SIG-M5 treated with dmso at 0.1 percent for 504 hours (cell line): ENCODE data around the gene RNF112.

ENCODE experiments used
- DNase-seq: peaks from one replicate; lab custom pipeline; 2025; ENCODE audit not compliant: unreplicated experiment; lab: John Stamatoyannopoulos, UW

RNF112 gene

DNA sequence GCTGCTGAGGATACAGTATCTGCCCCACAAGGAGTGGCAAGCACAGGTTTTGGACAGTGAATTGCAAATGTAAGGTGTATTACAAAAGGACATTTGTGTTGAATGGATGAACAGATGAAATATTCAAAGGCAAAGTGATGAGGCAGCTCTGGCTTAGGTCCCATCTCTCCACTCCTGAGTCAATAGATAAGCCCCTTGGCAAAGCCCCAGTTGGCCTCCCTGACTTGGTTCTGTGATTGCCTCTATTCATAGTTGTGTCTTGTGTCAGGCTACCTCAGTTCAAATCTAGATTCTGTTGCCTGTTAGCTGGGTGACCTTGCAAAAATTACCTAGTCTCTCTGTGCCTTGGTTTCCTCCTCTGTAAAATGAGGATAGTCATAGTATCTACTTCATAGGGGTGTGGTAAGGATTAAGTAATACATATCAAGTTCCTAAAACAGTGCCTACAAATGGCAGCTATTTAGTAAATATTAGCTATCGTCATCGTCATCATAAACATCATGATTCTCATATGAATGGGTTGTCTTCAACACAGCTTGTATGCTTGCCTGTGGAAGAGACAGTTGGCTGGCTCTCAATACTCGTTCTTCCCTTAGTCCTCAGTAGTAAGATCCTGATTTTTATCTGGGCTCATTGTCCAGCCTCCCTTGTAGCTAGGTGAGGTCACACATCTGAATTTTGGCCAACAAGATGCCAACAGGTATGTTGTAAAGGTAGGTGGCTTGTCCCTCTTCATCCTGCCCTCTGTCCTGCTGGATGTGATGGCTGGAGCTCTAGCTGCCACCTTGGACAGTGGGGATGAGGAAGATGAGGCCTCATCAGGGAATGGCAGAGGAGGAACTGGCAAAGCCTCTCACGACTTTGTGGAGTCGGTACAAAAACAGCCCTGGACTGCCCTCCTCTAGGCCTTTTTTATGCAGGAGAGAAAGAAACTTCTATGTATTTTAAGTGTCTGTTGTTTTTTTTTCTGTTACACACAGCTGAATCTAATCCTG lies 21.9 kb upstream of the RNF112 start:
- no peak for DNase-seq

DNA sequence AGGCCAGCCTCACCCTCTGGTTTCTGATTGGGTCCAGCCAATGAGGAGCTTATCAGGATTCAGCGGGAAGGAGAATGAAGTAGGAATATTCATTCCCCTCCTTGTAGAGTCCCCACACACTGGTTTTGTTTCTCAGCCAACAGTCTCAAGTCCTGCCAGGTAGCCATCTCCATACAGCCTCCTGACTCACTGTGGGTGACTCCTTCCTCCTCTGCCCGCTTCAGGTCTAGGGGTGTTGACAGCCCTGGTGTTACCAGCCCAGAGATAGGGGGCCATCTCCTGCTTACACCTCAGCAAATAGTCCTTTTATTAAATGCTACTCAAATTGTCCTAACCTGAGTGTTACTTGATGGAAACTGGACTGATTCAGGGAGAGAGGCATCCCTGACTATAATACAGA lies 20.1 kb upstream of the RNF112 start:
- no peak for DNase-seq

DNA sequence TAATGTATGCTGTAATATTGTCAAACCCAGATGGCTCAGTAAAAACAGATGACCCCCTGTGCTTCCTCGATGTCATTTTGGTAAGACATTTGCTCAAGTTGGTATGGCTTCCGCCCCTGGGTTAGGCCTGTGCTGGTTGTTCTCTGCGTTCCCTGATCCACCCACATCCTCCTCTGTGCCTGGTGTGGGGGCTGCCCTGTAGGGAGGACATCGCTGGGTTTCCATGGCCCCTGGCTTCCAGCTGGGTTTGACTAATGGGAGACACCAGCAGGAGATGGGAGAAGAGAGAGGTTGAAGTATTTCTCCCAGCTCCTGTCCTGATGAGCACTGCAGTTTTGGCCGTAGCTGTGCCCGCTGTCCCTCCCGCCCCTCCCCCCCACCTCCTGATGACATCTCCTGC lies 19.6 kb upstream of the RNF112 start:
- DNase-seq = no peak

DNA sequence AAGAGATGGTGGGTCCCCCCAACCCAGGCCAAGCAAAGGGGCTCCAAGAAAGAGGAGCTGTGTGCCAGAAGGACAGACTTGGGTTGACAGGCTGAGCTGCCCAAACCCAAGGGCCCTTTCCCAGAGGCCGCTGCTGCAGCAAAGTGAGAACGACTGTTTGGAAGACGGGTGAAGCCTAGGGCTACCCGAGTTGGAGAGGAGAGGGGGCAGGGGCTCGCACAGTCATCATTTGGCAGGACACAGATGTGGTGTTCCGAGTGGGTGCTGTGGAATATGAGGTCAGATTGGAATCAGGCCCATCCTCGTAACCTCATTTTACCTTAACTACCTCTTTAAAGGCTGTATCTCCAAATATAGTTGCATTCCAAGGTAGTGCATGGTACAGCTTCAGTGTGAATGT lies 18.7 kb upstream of the RNF112 start:
- DNase-seq = no peak

DNA sequence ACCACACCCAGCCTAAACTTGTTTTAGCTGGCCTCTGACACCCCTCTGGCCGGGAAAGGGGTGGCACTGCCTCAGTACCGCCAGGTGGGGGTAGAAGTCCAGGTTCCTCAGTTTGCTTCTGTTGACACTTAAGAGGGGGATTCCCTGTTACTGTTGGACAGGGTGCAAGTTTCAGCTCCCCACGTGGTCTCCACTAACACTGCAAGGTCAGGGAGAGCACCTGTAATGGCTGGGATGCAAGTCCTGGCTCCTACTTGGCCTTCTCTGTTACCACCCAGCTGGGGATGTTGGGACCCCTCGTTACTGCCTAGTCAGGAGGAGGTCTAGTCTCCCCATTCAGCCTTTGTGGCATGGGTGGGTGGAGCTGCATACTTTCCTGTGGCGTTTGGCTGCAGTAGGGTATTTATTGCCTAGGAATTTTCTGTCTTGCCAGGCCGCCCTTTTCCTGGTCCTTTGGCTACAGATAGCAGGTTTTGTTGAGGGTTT lies 13.4 kb upstream of the RNF112 start:
- no peak for DNase-seq

DNA sequence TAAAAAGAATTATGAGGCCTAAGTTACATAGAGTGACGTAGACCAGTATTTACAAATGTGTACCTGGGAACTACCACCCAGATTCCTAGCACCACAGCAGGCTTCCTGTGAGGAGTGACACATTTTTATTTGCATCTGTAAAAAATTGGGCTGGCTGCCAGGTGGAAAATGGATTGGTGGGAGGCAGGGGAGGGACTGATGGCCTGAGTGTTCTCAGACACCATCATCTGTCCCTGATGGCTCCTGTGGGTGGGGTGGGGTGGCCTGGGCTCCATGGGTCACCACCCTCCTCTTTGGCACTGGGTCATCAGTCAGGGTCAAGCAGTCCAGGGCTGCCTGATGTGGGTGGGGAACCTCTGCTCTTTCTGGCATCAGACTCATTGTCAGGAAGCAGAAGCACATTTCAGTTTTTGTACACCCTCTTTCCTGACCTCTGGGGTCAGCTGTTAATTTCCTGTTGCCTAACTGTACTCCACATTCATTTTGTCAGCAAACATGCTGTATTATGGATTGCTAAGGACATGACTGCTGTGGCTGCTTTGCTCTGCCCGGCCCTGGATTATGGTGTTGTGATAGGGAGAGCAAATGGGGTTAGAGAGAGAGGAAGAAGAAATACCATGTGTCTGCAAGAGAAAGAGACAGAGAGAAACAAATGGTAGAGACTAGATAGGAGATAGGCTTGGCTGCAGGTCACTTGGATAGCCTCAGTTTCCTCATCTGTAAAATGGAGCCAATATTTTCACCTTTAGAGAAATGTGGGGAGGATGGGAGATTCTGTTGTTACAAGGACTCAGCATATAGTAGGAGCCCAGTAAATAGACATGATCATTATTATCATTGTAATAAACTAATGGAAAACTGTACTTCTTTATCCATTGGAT lies 12.5 kb upstream of the RNF112 start:
- DNase-seq = peak; percentile 55

DNA sequence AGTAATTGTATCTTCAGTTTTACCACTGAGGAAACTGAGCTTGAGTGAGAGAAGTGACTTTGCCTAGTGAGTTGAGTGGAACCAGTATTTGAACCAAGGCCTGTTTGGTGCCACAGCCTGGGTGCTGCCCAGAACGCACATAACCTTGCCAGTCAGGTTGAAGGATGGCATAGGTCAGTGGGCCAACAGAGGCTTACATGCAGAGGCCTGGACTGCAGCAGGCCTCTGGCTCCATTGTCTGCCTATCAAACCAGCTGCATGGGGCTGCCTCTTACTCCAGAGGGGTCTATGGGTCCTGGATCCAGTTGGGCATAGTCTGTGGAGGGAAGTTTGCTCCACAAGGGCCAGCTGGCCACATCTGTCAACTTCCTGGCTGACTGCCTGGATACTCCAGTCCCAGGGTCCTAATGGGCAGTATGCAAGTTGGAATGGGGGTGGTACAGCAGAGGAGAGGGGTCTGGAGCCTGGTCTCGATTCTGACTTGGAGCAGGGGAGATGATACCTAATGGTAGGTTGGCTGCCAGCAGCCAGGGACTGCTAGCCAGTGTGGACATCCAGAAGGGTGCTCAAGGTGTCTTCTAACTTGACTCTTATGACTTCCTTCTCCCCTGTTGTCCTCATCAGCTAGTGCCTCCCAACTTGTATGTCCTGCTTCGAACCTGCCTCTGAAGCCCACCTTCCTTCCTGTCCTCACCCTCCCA lies 11.1 kb upstream of the RNF112 start:
- no peak for DNase-seq

DNA sequence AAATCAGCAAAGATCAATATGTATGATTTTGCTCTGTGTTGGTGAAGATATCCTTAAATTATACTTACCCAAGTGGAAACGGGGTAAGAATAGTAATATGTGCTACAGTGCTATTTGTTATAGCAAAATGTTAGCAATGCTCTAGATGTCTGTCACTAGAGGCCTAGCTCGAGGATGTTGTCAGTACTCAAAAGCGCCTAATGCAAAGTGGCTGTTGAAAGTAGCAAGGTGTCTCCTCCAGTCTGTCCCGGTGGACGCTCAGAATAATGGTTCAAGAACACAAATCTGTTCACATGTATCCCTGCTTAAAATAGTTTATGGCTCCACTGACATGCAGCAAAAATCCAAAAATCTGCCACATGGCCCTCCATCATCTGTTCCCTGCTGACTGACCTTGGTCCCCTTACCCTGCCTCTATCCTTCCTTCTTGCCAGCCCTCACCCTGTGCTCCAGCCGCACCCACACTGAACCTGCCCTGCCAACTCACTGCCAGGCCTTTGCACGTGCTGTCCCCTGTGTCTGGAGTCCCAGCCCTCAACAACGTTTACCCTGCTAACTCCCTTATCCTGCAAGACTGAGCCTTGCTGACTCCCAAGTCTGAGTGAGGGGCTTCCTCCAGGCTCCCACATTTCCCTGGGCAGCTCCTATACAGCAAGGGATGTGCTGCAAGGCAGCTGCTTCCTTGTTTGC lies 9.6 kb upstream of the RNF112 start:
- DNase-seq = no peak

DNA sequence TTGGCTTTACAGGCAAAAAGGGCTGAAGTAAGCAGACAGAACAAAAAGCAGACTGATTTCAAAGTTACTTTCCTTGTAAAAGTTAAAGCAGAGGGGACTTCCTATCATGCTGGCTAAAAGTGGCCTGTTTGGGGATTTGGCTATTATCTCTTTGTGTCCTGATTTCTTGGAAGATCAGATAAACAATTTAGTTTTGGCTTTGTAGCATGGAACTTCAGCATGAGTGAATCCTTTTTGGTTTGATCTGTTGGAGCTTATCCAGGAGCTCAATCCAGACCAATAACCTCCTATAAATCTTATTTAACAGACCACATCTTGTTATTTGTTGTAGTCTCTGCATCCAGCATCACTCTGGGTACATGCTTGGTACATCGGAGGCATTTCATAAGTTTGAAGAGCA lies 8.9 kb upstream of the RNF112 start:
- DNase-seq = no peak

DNA sequence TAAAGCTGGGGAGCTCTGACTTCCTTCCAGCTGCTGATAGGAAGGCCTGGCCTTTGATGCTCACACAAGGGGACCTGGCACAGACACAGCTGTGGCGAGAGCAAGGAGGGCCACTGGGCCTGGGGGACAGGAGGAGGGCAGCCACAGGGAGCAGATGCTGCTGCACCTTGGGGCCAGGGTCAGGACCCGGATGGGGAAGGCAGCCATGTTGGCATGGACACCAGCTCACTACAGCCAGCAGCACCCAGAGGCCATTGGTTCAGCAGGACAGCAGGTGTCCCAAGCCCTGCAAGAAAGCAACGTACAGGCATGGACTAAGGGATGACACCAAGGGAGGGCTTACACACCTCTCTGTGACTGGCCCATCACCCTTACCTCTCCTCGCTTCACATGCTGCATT lies 8.0 kb upstream of the RNF112 start:
- no peak for DNase-seq

DNA sequence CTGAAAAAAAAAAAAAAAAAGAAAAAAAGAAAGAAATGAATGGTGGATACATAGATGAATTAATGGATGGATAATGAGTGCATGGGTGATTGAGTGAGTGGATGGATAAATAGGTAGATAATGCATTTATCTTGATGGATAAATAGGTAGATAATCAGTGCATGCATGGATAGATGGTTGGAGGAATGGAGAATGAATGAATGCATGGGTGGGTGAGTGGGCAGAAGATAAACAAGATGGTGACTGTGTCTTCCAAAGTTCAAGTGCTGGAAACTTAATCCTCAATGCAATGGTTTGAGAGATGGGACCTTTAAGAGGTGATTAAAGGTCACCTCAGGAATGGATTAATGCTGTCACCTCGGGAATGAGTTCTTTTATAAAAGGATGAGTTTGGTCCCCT lies 6.8 kb upstream of the RNF112 start:
- DNase-seq = no peak

DNA sequence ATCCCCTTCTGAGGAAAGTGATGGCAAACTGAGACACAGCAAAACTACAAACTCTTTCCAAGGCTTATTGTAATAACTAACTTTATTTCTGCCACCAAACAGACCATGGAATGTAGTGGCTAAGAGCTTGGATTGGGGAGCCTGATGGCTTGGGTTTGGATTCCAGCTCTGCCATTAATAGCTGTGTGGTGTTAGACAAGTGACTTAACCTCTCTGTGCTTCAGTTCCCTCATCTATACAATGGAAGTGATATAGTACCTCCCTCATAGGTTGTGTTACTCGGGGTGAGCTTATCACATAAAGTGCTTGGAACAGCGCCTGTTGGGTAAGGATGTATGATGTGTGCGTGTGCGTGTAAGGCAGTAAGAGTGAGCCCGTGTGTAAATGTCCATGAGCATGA lies 5.9 kb upstream of the RNF112 start:
- DNase-seq = no peak

DNA sequence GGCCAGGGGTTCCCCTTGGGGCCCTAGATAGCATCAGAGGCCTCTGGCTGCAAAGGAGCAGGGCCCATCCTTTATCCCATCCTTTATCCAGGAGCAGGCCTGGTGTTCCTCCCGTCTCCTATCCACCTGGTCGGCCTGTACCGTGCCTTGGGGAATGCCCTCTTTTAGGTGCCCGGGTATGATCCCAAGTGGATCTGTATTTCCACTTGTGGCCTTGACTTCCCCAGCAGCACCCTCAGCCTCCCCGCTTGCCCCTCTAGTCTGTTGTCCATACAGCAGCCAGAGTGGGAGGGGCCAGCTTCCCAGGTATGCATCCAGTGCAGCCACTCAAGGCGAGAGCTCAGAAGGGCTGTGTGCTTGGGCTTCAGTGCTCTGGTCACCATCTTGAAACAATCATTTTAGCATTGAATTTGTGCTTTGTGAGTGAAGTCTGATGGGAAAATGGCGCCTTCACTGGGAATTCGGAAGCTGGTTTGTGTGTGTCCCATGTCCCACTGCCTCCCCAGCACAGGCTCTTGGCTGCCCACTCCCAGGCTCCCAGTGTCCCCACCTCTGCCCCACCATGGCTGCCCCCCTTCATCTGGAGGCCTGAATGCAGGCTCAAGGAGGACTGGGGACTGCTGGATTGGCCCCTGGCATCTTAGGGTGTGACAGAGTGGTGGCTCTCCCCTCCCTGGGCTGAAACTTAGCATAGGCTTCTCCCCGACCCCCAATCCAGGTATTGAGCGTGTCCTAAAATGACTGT lies 3.3 kb upstream of the RNF112 start:
- DNase-seq = no peak

DNA sequence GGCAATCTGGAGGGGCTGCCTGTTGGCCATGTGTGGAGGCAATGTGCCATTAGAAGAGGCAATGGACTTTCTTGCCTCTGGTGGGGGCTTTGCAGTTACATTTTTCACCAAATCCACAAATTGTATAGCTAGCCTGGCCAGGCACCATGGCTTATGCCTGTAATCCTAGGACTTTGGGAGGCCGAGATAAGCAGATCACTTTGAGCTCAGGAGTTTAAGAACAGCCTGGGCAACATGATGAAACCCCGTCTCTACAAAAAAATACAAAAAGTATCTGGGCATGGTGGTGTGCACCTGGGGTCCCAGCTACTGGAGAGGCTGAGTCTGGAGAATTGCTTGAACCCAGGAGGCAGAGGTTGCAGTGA lies 2.7 kb upstream of the RNF112 start:
- DNase-seq = no peak

DNA sequence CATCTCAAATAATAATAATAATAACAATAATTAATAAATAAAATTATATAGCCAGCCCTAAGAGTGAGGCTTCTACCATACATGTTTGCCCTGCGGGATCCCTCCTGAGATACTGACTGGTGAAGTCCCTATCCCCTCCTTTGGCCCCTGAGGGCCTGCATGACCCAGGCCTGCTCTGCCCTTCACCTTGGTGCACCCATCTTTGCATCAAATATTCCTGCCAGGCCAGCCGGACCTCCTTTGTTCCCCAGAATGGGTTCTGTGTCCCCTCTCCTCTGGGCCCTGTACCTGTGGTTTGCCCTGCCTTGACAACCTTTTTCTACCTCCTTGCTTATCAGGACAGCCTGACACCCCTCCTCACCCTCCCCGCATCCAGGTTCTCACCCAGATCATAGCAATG lies 2.0 kb upstream of the RNF112 start:
- DNase-seq = no peak

DNA sequence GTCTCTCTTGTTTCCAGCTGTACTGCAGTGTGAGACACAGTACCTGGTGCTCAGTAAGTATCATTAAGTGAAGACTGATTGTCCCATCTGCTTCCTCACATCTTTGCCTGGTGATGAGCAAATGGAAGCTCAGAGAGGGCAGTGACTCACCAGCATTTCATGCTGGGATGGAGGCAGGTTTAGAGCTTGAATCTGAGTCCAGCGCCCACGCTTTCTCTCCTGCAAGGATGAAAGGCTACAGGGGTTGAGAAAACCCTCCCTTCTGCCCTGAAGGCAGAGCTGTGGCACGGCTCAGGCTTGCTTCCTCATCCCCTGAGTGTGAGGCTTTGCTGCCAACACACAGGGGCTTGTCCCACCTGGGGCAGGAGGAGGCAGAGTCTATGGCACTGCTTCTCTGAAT lies 1.5 kb upstream of the RNF112 start:
- no peak for DNase-seq

DNA sequence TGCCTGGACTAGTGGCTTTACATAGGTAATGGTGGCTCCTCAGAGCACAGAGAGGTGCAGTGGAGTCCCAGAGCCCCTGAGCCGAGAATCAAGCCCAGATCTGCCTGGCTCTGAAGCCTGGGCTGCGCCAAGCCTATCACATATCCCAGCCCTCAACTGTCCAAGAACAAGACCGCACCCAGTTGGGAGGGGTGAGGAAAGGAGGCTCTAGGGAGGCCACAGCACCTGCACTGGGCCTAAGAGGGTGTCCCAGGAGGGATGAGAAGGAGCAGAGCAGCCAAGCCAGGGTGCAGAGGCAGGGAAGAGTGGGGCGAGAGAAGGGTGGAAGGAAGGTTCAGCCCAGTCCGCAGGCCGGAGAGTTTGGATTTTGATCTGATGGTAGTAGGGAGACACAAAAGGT lies 941 bp upstream of the RNF112 start:
- DNase-seq = no peak

DNA sequence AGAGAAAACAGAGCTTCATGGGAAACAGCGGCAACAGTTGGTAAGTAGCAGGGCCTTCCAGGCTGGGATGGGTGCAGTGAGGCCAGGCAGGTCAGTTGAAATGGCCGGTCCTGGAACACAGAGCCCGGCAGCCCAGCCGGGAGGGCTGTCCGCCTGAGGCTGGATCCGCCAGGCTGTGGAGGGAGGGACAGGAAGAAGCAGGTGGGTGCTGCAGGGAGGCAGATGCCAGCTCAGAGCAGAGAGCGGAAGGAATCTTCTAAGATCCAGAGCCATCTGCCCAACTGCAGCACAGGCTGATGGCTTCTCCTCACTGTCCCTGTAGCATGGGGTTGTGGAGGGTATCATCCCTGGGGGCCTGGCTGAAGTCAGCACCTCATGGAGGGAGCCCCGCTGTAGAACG lies 599 bp downstream of the RNF112 start:
- DNase-seq = no peak

DNA sequence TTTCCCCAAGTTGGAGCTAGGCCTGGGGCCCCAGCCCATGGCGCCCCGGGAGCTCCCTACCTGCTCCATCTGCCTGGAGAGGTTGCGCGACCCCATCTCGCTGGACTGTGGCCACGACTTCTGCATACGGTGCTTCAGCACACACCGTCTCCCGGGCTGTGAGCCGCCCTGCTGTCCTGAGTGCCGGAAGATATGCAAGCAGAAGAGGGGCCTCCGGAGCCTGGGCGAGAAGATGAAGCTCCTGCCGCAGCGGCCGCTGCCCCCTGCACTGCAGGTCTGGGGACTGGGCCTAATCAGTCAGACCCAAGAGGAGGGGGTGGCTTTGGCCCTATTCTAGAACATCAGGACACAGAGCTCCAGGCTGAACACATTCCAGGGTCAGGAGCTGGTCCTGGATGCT lies 1.5 kb downstream of the RNF112 start:
- DNase-seq = no peak

DNA sequence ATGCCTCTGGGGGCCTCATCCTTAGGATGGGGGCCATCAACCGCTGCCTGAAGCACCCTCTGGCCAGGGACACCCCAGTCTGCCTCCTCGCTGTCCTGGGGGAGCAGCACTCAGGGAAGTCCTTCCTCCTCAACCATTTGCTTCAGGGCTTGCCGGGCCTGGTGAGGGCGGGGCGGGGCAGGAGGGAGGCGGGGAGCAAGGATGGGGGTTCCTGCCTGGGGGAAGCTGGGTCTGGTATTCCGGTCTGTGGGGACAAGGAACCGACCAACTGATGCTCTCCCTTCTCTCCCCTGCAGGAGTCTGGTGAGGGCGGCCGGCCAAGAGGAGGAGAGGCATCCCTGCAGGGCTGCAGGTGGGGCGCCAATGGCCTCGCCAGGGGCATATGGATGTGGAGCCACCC lies 2.0 kb downstream of the RNF112 start:
- no peak for DNase-seq
